Mesothelial cell of epicardium (in vitro differentiated cells): ENCODE data around the gene TEX52. TPM values are rescaled to one million over a fixed set of nuclear protein-coding genes. Genes with fewer than 3 reads are reported as not detected.
"Not testable (repeated sequence)": the region's sequence is repeated elsewhere in the genome, so short reads cannot be mapped to it uniquely, and the experiment has no call there.

ENCODE experiments used
- DNase-seq, 2 experiments: peaks; one replicate each; pipeline ENCODE4 v3.0.0; 2021; ENCODE audit warnings: low spot score in 2 of 2; ENCODE audit not compliant: unreplicated experiment in 2 of 2
- H3K27ac Mint-ChIP-seq: 2 replicates; pipeline ENCODE4 v1.8.0; 2021; ENCODE audit warnings: mixed read lengths
- H3K27me3 Mint-ChIP-seq: 2 replicates; pipeline ENCODE4 v1.8.0; 2021; ENCODE audit warnings: low read depth, mixed read lengths
- H3K36me3 Mint-ChIP-seq: 2 replicates; pipeline ENCODE4 v1.8.0; 2021; ENCODE audit warnings: mixed read lengths
- H3K4me1 Mint-ChIP-seq: 2 replicates; pipeline ENCODE4 v1.8.0; 2021; ENCODE audit warnings: mixed read lengths
- H3K4me3 Mint-ChIP-seq: 2 replicates; pipeline ENCODE4 v1.8.0; 2021; ENCODE audit warnings: mild to moderate bottlenecking, moderate library complexity, mixed read lengths
- H3K9me3 Mint-ChIP-seq: 2 replicates; pipeline ENCODE4 v1.8.0; 2021; ENCODE audit warnings: mixed read lengths
- total RNA-seq: library from RNA; stranded (reverse); gene quantifications from 3 replicates; pipeline ENCODE4 v1.2.1, GENCODE V29; 2021
- TF ChIP-seq, protein P1 (sequence below): fragments of 200-600 bp; sonication (generic); IDR thresholded peaks from one replicate; pipeline ENCODE4 v1.5.0; 2021; ENCODE audit warnings: antibody characterized with exemption; ENCODE audit not compliant: unreplicated experiment

Gene TEX52
- total RNA-seq, 1 donor from 2014 or later: not detected

GRCh38 chr12:2877047-2877952 lies 20.5 kb upstream of the TEX52 start, which contains the start of the genes FOXM1 and RHNO1:
TSS of gene FOXM1 (minus strand) at chr12:2877174. CDS start at chr12:2874478, 2,696 bp downstream.
TSS of gene RHNO1 (plus strand) at chr12:2877223. CDS start at chr12:2885367, 8,144 bp downstream.
- Mint-ChIP-seq H3K4me3 (peak within 1 kb of the TSS; percentile 99), H3K9me3 (no peaks in the 10 kb centered on the region), H3K27ac (peak within 1 kb of the TSS; percentile 99), H3K27me3 (no peaks in the 10 kb centered on the region), H3K4me1 (peaks cover 21% of the 10 kb centered on the region), H3K36me3 (peaks cover 6% of the 10 kb centered on the region)
- TF ChIP-seq, protein P1, sequence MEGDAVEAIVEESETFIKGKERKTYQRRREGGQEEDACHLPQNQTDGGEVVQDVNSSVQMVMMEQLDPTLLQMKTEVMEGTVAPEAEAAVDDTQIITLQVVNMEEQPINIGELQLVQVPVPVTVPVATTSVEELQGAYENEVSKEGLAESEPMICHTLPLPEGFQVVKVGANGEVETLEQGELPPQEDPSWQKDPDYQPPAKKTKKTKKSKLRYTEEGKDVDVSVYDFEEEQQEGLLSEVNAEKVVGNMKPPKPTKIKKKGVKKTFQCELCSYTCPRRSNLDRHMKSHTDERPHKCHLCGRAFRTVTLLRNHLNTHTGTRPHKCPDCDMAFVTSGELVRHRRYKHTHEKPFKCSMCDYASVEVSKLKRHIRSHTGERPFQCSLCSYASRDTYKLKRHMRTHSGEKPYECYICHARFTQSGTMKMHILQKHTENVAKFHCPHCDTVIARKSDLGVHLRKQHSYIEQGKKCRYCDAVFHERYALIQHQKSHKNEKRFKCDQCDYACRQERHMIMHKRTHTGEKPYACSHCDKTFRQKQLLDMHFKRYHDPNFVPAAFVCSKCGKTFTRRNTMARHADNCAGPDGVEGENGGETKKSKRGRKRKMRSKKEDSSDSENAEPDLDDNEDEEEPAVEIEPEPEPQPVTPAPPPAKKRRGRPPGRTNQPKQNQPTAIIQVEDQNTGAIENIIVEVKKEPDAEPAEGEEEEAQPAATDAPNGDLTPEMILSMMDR: no peak
- peak; percentile 87 to 94 for DNase-seq

DNA sequence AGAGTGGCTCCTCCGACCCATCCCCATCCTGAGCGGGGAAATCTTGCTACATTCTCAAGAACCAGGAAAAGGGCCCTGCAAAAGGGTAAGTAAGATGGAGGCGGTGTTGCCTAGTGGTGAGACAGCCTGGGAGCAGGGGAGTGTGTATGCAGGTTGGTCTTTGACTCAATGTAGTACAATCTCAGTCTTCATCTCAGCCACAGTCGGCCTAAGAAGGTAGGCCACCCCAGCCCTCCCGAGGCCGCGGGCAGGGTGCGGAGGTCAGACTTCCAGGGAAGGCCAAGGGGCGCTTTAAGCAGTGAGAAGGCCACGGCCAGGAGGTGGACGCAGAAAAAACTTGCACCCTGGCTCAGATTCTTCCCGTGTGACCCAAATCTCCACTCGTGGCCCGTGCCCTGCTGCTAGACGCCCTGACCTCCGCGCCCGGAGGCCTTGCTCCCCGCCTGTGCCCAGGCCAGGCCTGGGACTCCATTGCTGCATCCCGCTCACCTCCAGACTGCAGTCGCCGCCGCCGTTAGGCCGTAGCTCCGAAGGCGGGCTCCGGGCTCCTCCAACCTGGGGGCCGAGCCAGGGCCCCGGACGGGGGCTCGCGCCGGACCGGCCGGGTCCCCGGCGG lies 19.7 kb upstream of the TEX52 start:
- no peaks in the 10 kb centered on the region for H3K9me3 Mint-ChIP-seq
- TF ChIP-seq, protein P1: no peak
- H3K27me3 Mint-ChIP-seq: no peaks in the 10 kb centered on the region
- H3K4me1 Mint-ChIP-seq: peaks cover 21% of the 10 kb centered on the region
- H3K27ac Mint-ChIP-seq: peak overlapping the region; percentile 75
- no peak for DNase-seq
- H3K36me3 Mint-ChIP-seq: peaks cover 4% of the 10 kb centered on the region
- peak overlapping the region; percentile 73 for H3K4me3 Mint-ChIP-seq

GRCh38 chr12:2868986-2869632 lies 12.3 kb upstream of the TEX52 start:
- H3K4me3 Mint-ChIP-seq, H3K27ac Mint-ChIP-seq, DNase-seq, H3K4me1 Mint-ChIP-seq, H3K27me3 Mint-ChIP-seq, H3K9me3 Mint-ChIP-seq: not testable (repeated sequence)
- peaks cover 18% of the 10 kb centered on the region for H3K36me3 Mint-ChIP-seq

DNA sequence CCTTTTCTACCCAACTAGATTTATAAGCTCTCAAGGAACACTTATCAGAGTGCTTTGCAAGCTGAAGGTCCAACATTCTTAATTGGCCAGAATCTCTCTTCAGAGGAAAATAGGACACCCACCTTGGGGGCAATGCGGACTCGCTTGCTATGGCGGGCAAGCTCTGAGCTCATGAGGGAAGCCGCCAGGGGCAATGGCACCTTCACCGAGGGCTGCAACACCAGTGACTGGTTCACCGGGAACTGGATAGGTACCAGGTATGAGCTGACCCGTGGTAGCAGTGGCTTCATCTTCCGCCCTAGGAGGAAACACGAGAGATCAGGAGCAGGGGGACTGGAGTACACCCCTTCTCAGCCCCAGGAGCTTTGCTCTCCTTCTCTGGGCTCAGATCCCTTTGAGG lies 7.4 kb upstream of the TEX52 start:
- TF ChIP-seq, protein P1: no peak
- H3K27ac Mint-ChIP-seq: no peak overlapping the region
- no peak for DNase-seq
- no peaks in the 10 kb centered on the region for H3K4me1 Mint-ChIP-seq
- H3K9me3 Mint-ChIP-seq: no peaks in the 10 kb centered on the region
- no peak overlapping the region for H3K4me3 Mint-ChIP-seq
- H3K27me3 Mint-ChIP-seq: no peaks in the 10 kb centered on the region
- peaks cover 29% of the 10 kb centered on the region for H3K36me3 Mint-ChIP-seq

- peaks cover 29% of the 10 kb centered on the region for H3K36me3 Mint-ChIP-seq
- H3K4me1 Mint-ChIP-seq, H3K9me3 Mint-ChIP-seq, H3K27me3 Mint-ChIP-seq, H3K4me3 Mint-ChIP-seq, DNase-seq, H3K27ac Mint-ChIP-seq: not testable (repeated sequence)
Observed at GRCh38 chr12:2863402-2863801, 6.6 kb upstream of the TEX52 start.

- H3K4me1 Mint-ChIP-seq: no peaks in the 10 kb centered on the region
- peaks cover 27% of the 10 kb centered on the region for H3K36me3 Mint-ChIP-seq
- H3K4me3 Mint-ChIP-seq: no peak overlapping the region
- H3K27me3 Mint-ChIP-seq: no peaks in the 10 kb centered on the region
- H3K9me3 Mint-ChIP-seq: no peaks in the 10 kb centered on the region
- DNase-seq: no peak
- no peak overlapping the region for H3K27ac Mint-ChIP-seq
- TF ChIP-seq, protein P1: no peak
Observed at GRCh38 chr12:2862876-2863275, 6.0 kb upstream of the TEX52 start.
